Activated T-helper 2 cell treated with anti-CD3 and anti-CD28 coated beads, Interferon-gamma antibody, Interleukin-2, Interleukin-4, amounts not matched to agents 10 μg/mL and 5 μg/mL and 100 μg/mL, durations not matched to agents 14 hours and 24 hours and 36 hours (primary cell): ENCODE results near the gene CCDC57. TPM values are rescaled to one million over a fixed set of nuclear protein-coding genes. Genes with fewer than 3 reads are reported as not detected.

ENCODE experiments used
- DNase-seq: peaks from one replicate; pipeline ENCODE4 v3.0.0; 2021; ENCODE audit warnings: low spot score
- H3K27ac Mint-ChIP-seq: one replicate; pipeline ENCODE4 v1.8.0; 2021; ENCODE audit warnings: mixed read lengths
- H3K27me3 Mint-ChIP-seq: one replicate; pipeline ENCODE4 v1.8.0; 2021; ENCODE audit warnings: low read depth, mixed read lengths
- H3K36me3 Mint-ChIP-seq: one replicate; pipeline ENCODE4 v1.8.0; 2021; ENCODE audit warnings: low read depth, mixed read lengths
- H3K4me1 Mint-ChIP-seq: one replicate; pipeline ENCODE4 v1.8.0; 2021; ENCODE audit warnings: low read depth, mixed read lengths
- H3K4me3 Mint-ChIP-seq: one replicate; pipeline ENCODE4 v1.8.0; 2021; ENCODE audit warnings: low read depth, mild to moderate bottlenecking, moderate library complexity, mixed read lengths
- H3K9me3 Mint-ChIP-seq: one replicate; pipeline ENCODE4 v1.8.0; 2021; ENCODE audit warnings: mixed read lengths
- intact Hi-C: fragments of 100-400 bp; cut with micrococcal nuclease; formaldehyde crosslinking; loops from one replicate; pipeline ENCODE4 v1.15.1; 2023
- total RNA-seq: library from RNA; stranded (reverse); gene quantifications from 2 replicates; pipeline ENCODE4 v1.2.3, GENCODE V29; 2022

Gene CCDC57
- total RNA-seq, 1 donor from 2014 or later = 51.7 TPM

- H3K27ac Mint-ChIP-seq = no peak overlapping the region
- H3K27me3 Mint-ChIP-seq = no peaks in the 10 kb centered on the region
- H3K4me1 Mint-ChIP-seq = peaks cover 10% of the 10 kb centered on the region
- no peak for DNase-seq
- H3K36me3 Mint-ChIP-seq = peaks cover 3% of the 10 kb centered on the region
- H3K4me3 Mint-ChIP-seq = no peak overlapping the region
- no peaks in the 10 kb centered on the region for H3K9me3 Mint-ChIP-seq
- intact Hi-C loops = no loop called here
Observed at GRCh38 chr17:82117139-82118090, 95.2 kb downstream of the CCDC57 start.

GRCh38 chr17:82116246-82116645 is 96.4 kb downstream of the CCDC57 start:
- Mint-ChIP-seq H3K4me1 (peaks cover 4% of the 10 kb centered on the region), H3K4me3 (no peak overlapping the region), H3K36me3 (peaks cover 3% of the 10 kb centered on the region), H3K27ac (no peak overlapping the region), H3K27me3 (no peaks in the 10 kb centered on the region), H3K9me3 (no peaks in the 10 kb centered on the region)
- DNase-seq = no peak
- intact Hi-C loops = no loop called here

- no peak for DNase-seq
- H3K4me1 Mint-ChIP-seq = no peaks in the 10 kb centered on the region
- H3K4me3 Mint-ChIP-seq = no peak overlapping the region
- H3K9me3 Mint-ChIP-seq = no peaks in the 10 kb centered on the region
- no peak overlapping the region for H3K27ac Mint-ChIP-seq
- H3K27me3 Mint-ChIP-seq = no peaks in the 10 kb centered on the region
- no peaks in the 10 kb centered on the region for H3K36me3 Mint-ChIP-seq
- intact Hi-C loops = no loop called here
Observed at GRCh38 chr17:82114872-82115271, 97.8 kb downstream of the CCDC57 start.

- H3K27me3 Mint-ChIP-seq = no peaks in the 10 kb centered on the region
Observed at GRCh38 chr17:82114447-82114846, 98.2 kb downstream of the CCDC57 start.

GRCh38 chr17:82113941-82114340 is 98.7 kb downstream of the CCDC57 start:
- intact Hi-C loops = no loop called here
- no peaks in the 10 kb centered on the region for H3K27me3 Mint-ChIP-seq

More at GRCh38 chr17:82114447-82114846, 98.2 kb downstream of the CCDC57 start:
- DNase-seq = no peak
- Mint-ChIP-seq H3K9me3 (no peaks in the 10 kb centered on the region), H3K4me3 (no peak overlapping the region), H3K36me3 (no peaks in the 10 kb centered on the region), H3K27ac (no peak overlapping the region), H3K4me1 (no peaks in the 10 kb centered on the region)
- intact Hi-C loops = no loop called here

GRCh38 chr17:82113422-82113821 is 99.2 kb downstream of the CCDC57 start:
- H3K27me3 Mint-ChIP-seq = no peaks in the 10 kb centered on the region
- H3K4me1 Mint-ChIP-seq = peaks cover 5% of the 10 kb centered on the region
- H3K4me3 Mint-ChIP-seq = no peak overlapping the region
- no peaks in the 10 kb centered on the region for H3K9me3 Mint-ChIP-seq
- no peaks in the 10 kb centered on the region for H3K36me3 Mint-ChIP-seq
- no peak for DNase-seq
- no peak overlapping the region for H3K27ac Mint-ChIP-seq
- intact Hi-C loops = no loop called here

More at GRCh38 chr17:82113941-82114340, 98.7 kb downstream of the CCDC57 start:
- H3K27ac Mint-ChIP-seq = no peak overlapping the region
- H3K4me1 Mint-ChIP-seq = peaks cover under 1% of the 10 kb centered on the region
- H3K4me3 Mint-ChIP-seq = no peak overlapping the region
- no peaks in the 10 kb centered on the region for H3K36me3 Mint-ChIP-seq
- no peaks in the 10 kb centered on the region for H3K9me3 Mint-ChIP-seq
- DNase-seq = no peak

GRCh38 chr17:82112914-82113311 is 99.7 kb downstream of the CCDC57 start:
- intact Hi-C loops = no loop called here
- no peak overlapping the region for H3K27ac Mint-ChIP-seq
- DNase-seq = no peak
- peaks cover 5% of the 10 kb centered on the region for H3K4me1 Mint-ChIP-seq
- no peaks in the 10 kb centered on the region for H3K9me3 Mint-ChIP-seq
- H3K27me3 Mint-ChIP-seq = no peaks in the 10 kb centered on the region
- H3K4me3 Mint-ChIP-seq = no peak overlapping the region
- H3K36me3 Mint-ChIP-seq = no peaks in the 10 kb centered on the region

- H3K9me3 Mint-ChIP-seq = no peaks in the 10 kb centered on the region
- intact Hi-C loops = no loop called here
- H3K27me3 Mint-ChIP-seq = no peaks in the 10 kb centered on the region
- H3K36me3 Mint-ChIP-seq = no peaks in the 10 kb centered on the region
- H3K4me3 Mint-ChIP-seq = no peak overlapping the region
- no peak overlapping the region for H3K27ac Mint-ChIP-seq
- H3K4me1 Mint-ChIP-seq = peaks cover 5% of the 10 kb centered on the region
- DNase-seq = no peak
Observed at GRCh38 chr17:82112181-82112913, 100.3 kb downstream of the CCDC57 start.

GRCh38 chr17:82110298-82110697 is 102.3 kb downstream of the CCDC57 start:
- Mint-ChIP-seq H3K4me3 (no peak overlapping the region), H3K4me1 (peaks cover 13% of the 10 kb centered on the region), H3K27me3 (no peaks in the 10 kb centered on the region), H3K9me3 (no peaks in the 10 kb centered on the region), H3K27ac (no peak overlapping the region), H3K36me3 (no peaks in the 10 kb centered on the region)
- intact Hi-C loops = no loop called here
- DNase-seq = no peak

GRCh38 chr17:82108961-82109475 is 103.6 kb downstream of the CCDC57 start:
- H3K36me3 Mint-ChIP-seq = no peaks in the 10 kb centered on the region
- intact Hi-C loops = no loop called here
- DNase-seq = no peak
- peaks cover 13% of the 10 kb centered on the region for H3K4me1 Mint-ChIP-seq
- no peak overlapping the region for H3K4me3 Mint-ChIP-seq
- no peaks in the 10 kb centered on the region for H3K9me3 Mint-ChIP-seq
- H3K27me3 Mint-ChIP-seq = no peaks in the 10 kb centered on the region
- no peak overlapping the region for H3K27ac Mint-ChIP-seq

GRCh38 chr17:82108496-82108945 is 104.1 kb downstream of the CCDC57 start:
- intact Hi-C loops = no loop called here
- DNase-seq = no peak
- Mint-ChIP-seq H3K4me1 (peaks cover 13% of the 10 kb centered on the region), H3K4me3 (peak overlapping the region; percentile 21), H3K9me3 (no peaks in the 10 kb centered on the region), H3K27me3 (no peaks in the 10 kb centered on the region), H3K27ac (no peak overlapping the region), H3K36me3 (no peaks in the 10 kb centered on the region)

GRCh38 chr17:82108038-82108437 is 104.6 kb downstream of the CCDC57 start:
- intact Hi-C loops = no loop called here
- no peak for DNase-seq

More at GRCh38 chr17:82108038-82108437, 104.6 kb downstream of the CCDC57 start:
- Mint-ChIP-seq H3K36me3 (no peaks in the 10 kb centered on the region), H3K27ac (no peak overlapping the region), H3K9me3 (no peaks in the 10 kb centered on the region), H3K4me1 (peaks cover 13% of the 10 kb centered on the region), H3K4me3 (no peak overlapping the region), H3K27me3 (no peaks in the 10 kb centered on the region)
